Osteoblast (primary cell): Measurements from ENCODE around the gene GPR84. TPM values are rescaled to one million over a fixed set of nuclear protein-coding genes. Genes with fewer than 3 reads are reported as not detected.

Experiments used
- DNase-seq: peaks from one replicate; pipeline ENCODE4 v3.0.0; 2011; ENCODE audit warnings: low spot score, mixed read lengths; ENCODE audit not compliant: insufficient read length; ENCODE audit errors: missing footprints
- H2AFZ ChIP-seq: 2 replicates; pipeline ENCODE4 v1.6.0; 2011; ENCODE audit warnings: mild to moderate bottlenecking, low read length
- H3K27ac ChIP-seq: 2 replicates; pipeline ENCODE4 v1.5.1; 2011; ENCODE audit warnings: mild to moderate bottlenecking, low read depth, low read length, moderate library complexity
- H3K27me3 ChIP-seq: 2 replicates; pipeline ENCODE4 v1.6.0; 2012; ENCODE audit warnings: mild to moderate bottlenecking, control low read depth, inconsistent platforms, low read length, moderate library complexity; ENCODE audit not compliant: insufficient read depth
- H3K36me3 ChIP-seq: 2 replicates; pipeline ENCODE4 v1.5.1; 2011; ENCODE audit warnings: mild to moderate bottlenecking, low read length, control low read depth, moderate library complexity; ENCODE audit not compliant: insufficient read depth
- H3K4me1 ChIP-seq: 2 replicates; pipeline ENCODE4 v1.5.1; 2011; ENCODE audit warnings: mild to moderate bottlenecking, low read length, control low read depth, moderate library complexity; ENCODE audit not compliant: insufficient read depth
- H3K4me2 ChIP-seq: 2 replicates; pipeline ENCODE4 v1.6.0; 2011; ENCODE audit warnings: mild to moderate bottlenecking, low read length; ENCODE audit not compliant: insufficient read depth
- H3K4me3 ChIP-seq: fragments of 200-600 bp; sonication (generic); 3 replicates; pipeline ENCODE4 v1.5.1; 2012; ENCODE audit warnings: mild to moderate bottlenecking, low read length, inconsistent platforms; ENCODE audit not compliant: insufficient read depth
- H3K79me2 ChIP-seq: 2 replicates; pipeline ENCODE4 v1.6.0; 2012; ENCODE audit warnings: mild to moderate bottlenecking, low read length, control low read depth, inconsistent platforms; ENCODE audit not compliant: insufficient read depth
- H3K9me3 ChIP-seq: 2 replicates; pipeline ENCODE4 v1.5.1; 2011; ENCODE audit warnings: low read depth, low read length, control low read depth
- H4K20me1 ChIP-seq: 2 replicates; pipeline ENCODE4 v1.6.0; 2012; ENCODE audit warnings: mild to moderate bottlenecking, low read length, control low read depth; ENCODE audit not compliant: insufficient read depth
- CTCF ChIP-seq: IDR thresholded peaks from 2 replicates; pipeline ENCODE4 v1.5.1; 2011; ENCODE audit warnings: mild to moderate bottlenecking, low read depth, low read length, moderate library complexity; ENCODE audit errors: extremely low read depth
- total RNA-seq: library from RNA; depleted of rRNA; stranded (reverse); fragments of >200 nt; gene quantifications from 2 replicates; pipeline ENCODE4 v1.2.3, GENCODE V29; 2012

The GPR84 gene
- total RNA-seq, 1 donor: 0.36 TPM

DNA sequence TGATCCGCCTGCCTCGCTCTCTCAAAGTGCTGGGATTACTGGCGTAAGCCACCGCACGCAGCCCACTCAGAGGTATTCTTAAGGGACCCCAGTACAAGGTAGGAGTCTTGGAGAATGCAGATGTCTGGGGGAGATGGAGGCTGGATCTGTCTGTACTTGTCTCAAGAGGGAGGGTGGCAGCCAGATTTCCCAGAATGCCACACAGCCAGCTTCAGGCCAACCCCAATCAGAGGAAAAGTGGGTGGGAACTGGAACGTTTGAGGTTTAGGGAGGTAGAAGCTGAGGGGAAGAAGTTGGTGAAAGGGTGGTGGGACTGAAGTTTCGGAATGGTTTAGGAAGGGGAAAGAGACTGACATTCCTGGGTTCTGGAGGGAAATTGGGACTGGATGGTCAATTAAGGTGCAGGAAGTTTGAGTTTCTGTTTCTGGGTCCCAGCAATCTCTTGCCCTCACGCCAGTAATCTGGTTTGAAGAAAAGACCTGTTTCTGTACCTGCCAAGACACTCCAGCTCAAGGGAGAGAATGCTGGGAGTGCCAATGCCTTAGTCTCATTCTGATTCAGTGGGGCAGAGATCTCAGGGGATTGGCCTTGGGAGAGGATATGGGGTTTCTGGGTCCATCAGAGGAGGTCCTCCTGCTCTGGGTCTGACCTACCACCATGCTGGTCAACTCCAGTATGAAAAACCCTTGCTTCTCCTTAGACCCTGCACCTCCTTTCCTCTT lies 28.4 kb upstream of the GPR84 start:
- no peak for TF ChIP-seq CTCF

DNA sequence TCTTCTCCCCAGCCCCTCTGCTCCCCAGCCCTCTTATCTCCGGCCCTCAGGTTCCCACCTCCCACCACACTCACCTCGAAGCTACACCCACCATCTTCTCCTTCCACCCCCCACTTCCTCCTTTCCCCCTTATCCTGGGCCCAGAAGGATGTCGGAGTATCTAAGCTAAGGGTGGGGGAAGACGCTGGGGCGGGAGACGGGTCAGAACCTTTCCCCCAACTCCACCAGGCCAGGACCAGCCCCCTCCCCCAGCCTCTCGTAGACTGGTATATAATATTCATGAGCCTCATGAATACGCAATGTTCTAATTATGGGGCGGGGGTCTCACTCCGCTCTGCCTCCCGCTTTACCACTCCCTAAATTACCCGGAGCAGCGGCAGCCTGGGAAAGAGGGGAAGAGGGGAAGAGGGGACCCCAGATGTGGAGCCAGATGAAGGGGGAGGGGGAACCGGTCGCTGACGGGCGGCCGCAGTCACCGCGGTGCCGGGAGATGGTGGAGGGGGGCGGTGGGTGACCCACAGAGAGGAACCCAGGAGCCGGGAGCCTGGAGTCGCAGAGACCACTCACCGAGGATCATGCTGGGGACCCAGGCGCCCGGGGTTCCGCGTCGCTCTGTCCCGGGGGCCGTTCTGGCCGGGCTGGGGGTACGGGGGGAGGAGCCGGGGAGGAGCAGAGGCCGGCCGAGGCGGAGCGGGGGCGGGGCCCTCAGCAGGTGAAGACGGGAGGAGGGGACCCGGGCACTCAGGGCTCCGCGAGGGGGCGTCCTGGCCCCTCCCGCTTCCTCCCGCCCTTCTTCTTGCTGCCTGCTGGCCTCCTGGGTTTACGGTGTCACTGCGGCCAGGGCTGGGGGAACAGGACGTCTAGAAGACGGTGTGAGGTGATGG lies 26.6 kb upstream of the GPR84 start:
- Histone ChIP-seq H3K4me2 (no peak overlapping the region), H4K20me1 (peaks cover 22% of the 10 kb centered on the region), H2AFZ (no peak overlapping the region)

More for the DNA sequence above, 28.4 kb upstream of the GPR84 start:
- Histone ChIP-seq H3K4me2 (no peak overlapping the region), H3K36me3 (peaks cover 50% of the 10 kb centered on the region), H3K79me2 (no peaks in the 10 kb centered on the region), H3K4me1 (no peaks in the 10 kb centered on the region), H3K27ac (no peak overlapping the region), H3K9me3 (no peaks in the 10 kb centered on the region), H2AFZ (no peak overlapping the region), H3K27me3 (no peaks in the 10 kb centered on the region), H3K4me3 (no peak overlapping the region), H4K20me1 (peaks cover 27% of the 10 kb centered on the region)
- DNase-seq: peak; percentile 72

DNA sequence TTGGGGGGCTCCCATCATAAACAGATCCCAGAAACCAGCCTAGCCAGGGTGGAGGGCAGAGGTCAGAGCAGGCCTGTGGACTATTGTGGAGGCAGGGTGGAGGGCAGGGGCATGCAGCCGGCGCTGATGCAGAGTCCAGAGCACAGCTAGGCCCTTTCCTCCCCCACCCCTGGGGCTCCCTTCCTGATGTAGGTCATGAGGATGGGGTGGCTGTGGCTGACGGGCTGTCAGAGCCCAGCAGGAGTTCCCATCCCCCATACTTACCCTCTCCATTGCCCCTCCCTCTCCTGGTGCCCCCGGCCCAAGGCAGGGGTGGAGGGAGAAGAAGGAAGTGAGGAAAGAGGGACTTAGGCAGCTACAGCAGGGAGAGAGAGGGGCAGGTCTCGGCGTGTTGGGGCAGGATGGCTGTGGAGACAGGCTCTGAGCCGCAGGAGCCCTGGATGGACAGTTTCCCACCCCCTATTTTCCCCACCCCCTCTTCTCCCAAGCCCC lies 25.9 kb upstream of the GPR84 start:
- Histone ChIP-seq H2AFZ (no peak overlapping the region), H3K9me3 (no peaks in the 10 kb centered on the region), H3K4me2 (no peak overlapping the region), H3K4me1 (no peaks in the 10 kb centered on the region), H3K36me3 (peaks cover 25% of the 10 kb centered on the region), H3K79me2 (no peaks in the 10 kb centered on the region), H3K27me3 (no peaks in the 10 kb centered on the region), H3K27ac (no peak overlapping the region), H3K4me3 (no peak overlapping the region), H4K20me1 (peaks cover 18% of the 10 kb centered on the region)
- peak; percentile 88 for DNase-seq
- no peak for TF ChIP-seq CTCF

More for the DNA sequence above, 26.6 kb upstream of the GPR84 start:
- peak; percentile 73 for DNase-seq
- Histone ChIP-seq H3K4me1 (no peaks in the 10 kb centered on the region), H3K27ac (no peak overlapping the region), H3K79me2 (no peaks in the 10 kb centered on the region), H3K4me3 (no peak overlapping the region), H3K36me3 (peaks cover 32% of the 10 kb centered on the region), H3K27me3 (no peaks in the 10 kb centered on the region), H3K9me3 (no peaks in the 10 kb centered on the region)
- no peak for TF ChIP-seq CTCF
